ENCODE results near the gene FAR2.

DNA sequence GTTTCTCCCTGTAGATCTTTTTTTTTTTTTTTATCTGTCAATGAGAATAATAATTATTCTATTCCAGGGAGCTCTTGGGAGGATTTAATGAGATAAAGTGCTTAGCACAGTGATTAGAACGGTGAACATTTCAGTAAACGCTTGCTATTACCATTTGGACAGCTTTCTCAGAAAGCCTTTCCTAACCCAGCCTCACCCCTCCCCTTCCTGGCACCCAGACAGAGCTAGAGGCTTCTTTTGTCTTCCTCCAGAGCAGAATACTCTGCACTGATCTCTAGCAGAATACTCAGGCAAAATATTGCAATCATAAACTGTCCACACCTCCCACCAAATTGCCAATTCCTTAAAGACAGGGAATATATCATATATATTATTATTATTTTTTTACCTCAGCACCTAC, 165.3 kb downstream of the FAR2 start:
- TF ChIP-seq SUZ12 (IDR thresholded peaks at IDR 0.05) (no peak), SP1 (IDR thresholded peaks at IDR 0.05) (no peak), FOXM1 (IDR thresholded peaks at IDR 0.05; ENCODE audit: borderline replicate concordance) (no peak), L3MBTL2 (conservative IDR thresholded peaks at IDR 0.05) (no peak), FOXA1 (IDR thresholded peaks at IDR 0.05) (no peak)

All from HEK293T (cell line).